CD8-positive, alpha-beta memory T cell (primary cell): ENCODE results near the gene AKAP13. TPM values are rescaled to one million over a fixed set of nuclear protein-coding genes. Genes with fewer than 3 reads are reported as not detected.

ENCODE experiments used
- CTCF ChIA-PET: fragments of 350-600 bp; sonication (Branson Sonifier 250); formaldehyde crosslinking; loops from one replicate; lab custom pipeline; 2021; ENCODE audit warnings: antibody characterized with exemption; lab: Charles Lee
- POLR2A ChIA-PET: fragments of 350-600 bp; sonication (Branson Sonifier 250); formaldehyde crosslinking; loops from one replicate; lab custom pipeline; 2021; ENCODE audit warnings: antibody characterized with exemption; lab: Charles Lee
- DNase-seq, 5 donors: peaks; one replicate each; pipeline versions ENCODE4 v3.0.0 to v3.0.0-alpha.2; 2020 to 2022; ENCODE audit warnings: mixed read lengths in 1 of 5
- H3K27ac ChIP-seq: one replicate; pipeline ENCODE4 v1.7.0; 2013; ENCODE audit warnings: low read depth, mild to moderate bottlenecking, low read length, moderate library complexity
- H3K27me3 ChIP-seq: 2 replicates; pipeline ENCODE4 v1.7.0; 2013; ENCODE audit warnings: low read length, mild to moderate bottlenecking; ENCODE audit not compliant: insufficient read depth, poor library complexity, severe bottlenecking
- H3K36me3 ChIP-seq: 2 replicates; pipeline ENCODE4 v1.7.0; 2013; ENCODE audit warnings: mild to moderate bottlenecking, low read length, moderate library complexity; ENCODE audit not compliant: insufficient read depth
- H3K4me1 ChIP-seq: 2 replicates; pipeline ENCODE4 v1.7.0; 2013; ENCODE audit warnings: mild to moderate bottlenecking, low read length, moderate library complexity; ENCODE audit not compliant: insufficient read depth
- H3K4me3 ChIP-seq: 2 replicates; pipeline ENCODE4 v1.7.0; 2013; ENCODE audit warnings: mild to moderate bottlenecking, low read length
- H3K9me3 ChIP-seq: 2 replicates; pipeline ENCODE4 v1.7.0; 2013; ENCODE audit warnings: mild to moderate bottlenecking, low read length
- H3K27ac Mint-ChIP-seq, 8 donors: one replicate each; pipeline ENCODE4 v1.8.0; 2020 to 2021; ENCODE audit warnings: mixed read lengths in 8 of 8, mild to moderate bottlenecking in 6 of 8, inconsistent platforms in 3 of 8, moderate library complexity in 3 of 8
- H3K27me3 Mint-ChIP-seq, 2 donors: one replicate each; pipeline ENCODE4 v1.8.0; 2020 to 2021; ENCODE audit warnings: mixed read lengths in 2 of 2, mild to moderate bottlenecking in 1 of 2, moderate library complexity in 1 of 2
- H3K36me3 Mint-ChIP-seq, 3 donors: one replicate each; pipeline ENCODE4 v1.8.0; 2020 to 2021; ENCODE audit warnings: mixed read lengths in 3 of 3, inconsistent platforms in 1 of 3, mild to moderate bottlenecking in 1 of 3
- H3K4me1 Mint-ChIP-seq, 3 donors: one replicate each; pipeline ENCODE4 v1.8.0; 2020 to 2021; ENCODE audit warnings: mixed read lengths in 3 of 3, inconsistent platforms in 1 of 3, mild to moderate bottlenecking in 1 of 3
- H3K4me3 Mint-ChIP-seq, 7 donors: one replicate each; pipeline ENCODE4 v1.8.0; 2020 to 2021; ENCODE audit warnings: mixed read lengths in 7 of 7, mild to moderate bottlenecking in 6 of 7, moderate library complexity in 4 of 7, inconsistent platforms in 2 of 7
- H3K9me3 Mint-ChIP-seq, 5 donors: one replicate each; pipeline ENCODE4 v1.8.0; 2020 to 2022; ENCODE audit warnings: mixed read lengths in 5 of 5, mild to moderate bottlenecking in 3 of 5, moderate library complexity in 2 of 5, inconsistent platforms in 1 of 5
- polyA plus RNA-seq: library from polyadenylated mRNA; unstranded; fragments of 300-500 nt; fragmentation: Illumina TruSeq; gene quantifications from one replicate; pipeline ENCODE4 v1.2.3, GENCODE V29; 2021
- total RNA-seq, 2 experiments: library from RNA; stranded (reverse); gene quantifications; one replicate each; pipeline ENCODE4 v1.2.3, GENCODE V29; 2021

Gene AKAP13
- total and polyA plus RNA-seq, 3 experiments from 2014 or later, result 109 to 234 (median 113) TPM

GRCh38 chr15:85676342-85677098, 296.1 kb downstream of the AKAP13 start:
- H3K4me1 Mint-ChIP-seq, result peaks cover 13 to 36% (median 14%) of the 10 kb centered on the region in 3 donors
- H3K4me3 Mint-ChIP-seq, result no peak overlapping the region
- no peaks in the 10 kb centered on the region for H3K9me3 Mint-ChIP-seq
- POLR2A ChIA-PET, result interaction anchor here (0.7 kb wide), 1 partner anchor 30 kb away, joined by 5 read pairs; no protein-coding TSS in a partner anchor
- no peak for DNase-seq
- Histone ChIP-seq H3K4me3 (no peak overlapping the region), H3K36me3 (peaks cover 6% of the 10 kb centered on the region), H3K27ac (no peak overlapping the region), H3K27me3 (no peaks in the 10 kb centered on the region), H3K9me3 (no peaks in the 10 kb centered on the region), H3K4me1 (no peaks in the 10 kb centered on the region)
- H3K27ac Mint-ChIP-seq, result peak overlapping the region in 5 of 8 donors; percentile 2 to 85 (median 59)
- H3K27me3 Mint-ChIP-seq, result no peaks in the 10 kb centered on the region
- H3K36me3 Mint-ChIP-seq, result peaks cover 0 to 83% (median 14%) of the 10 kb centered on the region in 3 donors
- CTCF ChIA-PET, result interaction anchor here (1.6 kb wide), 1 partner anchor 164 kb away, joined by 4 read pairs; no protein-coding TSS in a partner anchor

- H3K36me3 ChIP-seq, result peaks cover 6% of the 10 kb centered on the region
- Mint-ChIP-seq H3K27me3 (no peaks in the 10 kb centered on the region), H3K9me3 (no peaks in the 10 kb centered on the region), H3K27ac (no peak overlapping the region), H3K4me1 (peaks cover 12 to 24% (median 12%) of the 10 kb centered on the region in 3 donors), H3K36me3 (peaks cover 0 to 80% (median 7%) of the 10 kb centered on the region in 3 donors), H3K4me3 (no peak overlapping the region)
- no peak overlapping the region for H3K27ac ChIP-seq
- ChIA-PET POLR2A (no interaction called here), CTCF (no interaction called here)
- H3K9me3 ChIP-seq, result no peaks in the 10 kb centered on the region
- H3K4me3 ChIP-seq, result no peak overlapping the region
- no peaks in the 10 kb centered on the region for H3K4me1 ChIP-seq
- DNase-seq, result no peak
- no peaks in the 10 kb centered on the region for H3K27me3 ChIP-seq
These were observed 298.8 kb downstream of the AKAP13 start for GRCh38 chr15:85679231-85679630.

GRCh38 chr15:85681386-85681785, 301.0 kb downstream of the AKAP13 start:
- Histone ChIP-seq H3K27me3 (no peaks in the 10 kb centered on the region), H3K4me1 (no peaks in the 10 kb centered on the region), H3K27ac (no peak overlapping the region), H3K4me3 (no peak overlapping the region), H3K36me3 (peaks cover 6% of the 10 kb centered on the region), H3K9me3 (no peaks in the 10 kb centered on the region)
- no peak for DNase-seq
- Mint-ChIP-seq H3K27me3 (no peaks in the 10 kb centered on the region), H3K36me3 (peaks cover 0 to 83% (median 7%) of the 10 kb centered on the region in 3 donors), H3K4me3 (no peak overlapping the region), H3K4me1 (peaks cover 4 to 15% (median 12%) of the 10 kb centered on the region in 3 donors), H3K27ac (peak overlapping the region in 5 of 8 donors; percentile 17 to 54 (median 44)), H3K9me3 (no peaks in the 10 kb centered on the region)
- ChIA-PET CTCF (no interaction called here), POLR2A (no interaction called here)

- no peaks in the 10 kb centered on the region for H3K36me3 ChIP-seq
- no peaks in the 10 kb centered on the region for H3K9me3 Mint-ChIP-seq
- no peak overlapping the region for H3K27ac ChIP-seq
- peak overlapping the region in 3 of 8 donors; percentile 14 to 66 (median 33) for H3K27ac Mint-ChIP-seq
- H3K4me3 Mint-ChIP-seq, result peak overlapping the region in 1 of 7 donors; percentile 3
- peaks cover 29 to 32% (median 31%) of the 10 kb centered on the region in 3 donors for H3K4me1 Mint-ChIP-seq
- H3K9me3 ChIP-seq, result no peaks in the 10 kb centered on the region
- H3K27me3 Mint-ChIP-seq, result no peaks in the 10 kb centered on the region
- CTCF ChIA-PET, result no interaction called here
- no peak overlapping the region for H3K4me3 ChIP-seq
- H3K36me3 Mint-ChIP-seq, result peaks cover 0 to 71% (median 7%) of the 10 kb centered on the region in 3 donors
- POLR2A ChIA-PET, result no interaction called here
- no peaks in the 10 kb centered on the region for H3K27me3 ChIP-seq
- no peak for DNase-seq
- H3K4me1 ChIP-seq, result peaks cover 20% of the 10 kb centered on the region
These were observed 303.8 kb downstream of the AKAP13 start for GRCh38 chr15:85684174-85684710.

GRCh38 chr15:85685356-85685755, 305.0 kb downstream of the AKAP13 start:
- Mint-ChIP-seq H3K4me1 (peaks cover 34 to 39% (median 38%) of the 10 kb centered on the region in 3 donors), H3K4me3 (no peak overlapping the region), H3K27ac (peak overlapping the region in 6 of 8 donors; percentile 13 to 54 (median 32)), H3K9me3 (no peaks in the 10 kb centered on the region), H3K36me3 (peaks cover 0 to 66% (median 7%) of the 10 kb centered on the region in 3 donors), H3K27me3 (no peaks in the 10 kb centered on the region)
- ChIA-PET CTCF (no interaction called here), POLR2A (no interaction called here)
- no peak for DNase-seq
- Histone ChIP-seq H3K27ac (no peak overlapping the region), H3K4me1 (peaks cover 25% of the 10 kb centered on the region), H3K36me3 (no peaks in the 10 kb centered on the region), H3K4me3 (no peak overlapping the region), H3K9me3 (no peaks in the 10 kb centered on the region), H3K27me3 (no peaks in the 10 kb centered on the region)

GRCh38 chr15:85687329-85687728, 306.9 kb downstream of the AKAP13 start:
- Histone ChIP-seq H3K4me3 (no peak overlapping the region), H3K27me3 (no peaks in the 10 kb centered on the region), H3K27ac (no peak overlapping the region), H3K36me3 (no peaks in the 10 kb centered on the region), H3K4me1 (peaks cover 38% of the 10 kb centered on the region), H3K9me3 (no peaks in the 10 kb centered on the region)
- no peaks in the 10 kb centered on the region for H3K9me3 Mint-ChIP-seq
- H3K4me3 Mint-ChIP-seq, result no peak overlapping the region
- peak overlapping the region; percentile 70 to 91 (median 87) for H3K27ac Mint-ChIP-seq
- H3K27me3 Mint-ChIP-seq, result no peaks in the 10 kb centered on the region
- H3K4me1 Mint-ChIP-seq, result peaks cover 47 to 53% (median 51%) of the 10 kb centered on the region in 3 donors
- POLR2A ChIA-PET, result no interaction called here
- no peak for DNase-seq
- CTCF ChIA-PET, result no interaction called here
- peaks cover 0 to 68% (median 7%) of the 10 kb centered on the region in 3 donors for H3K36me3 Mint-ChIP-seq

GRCh38 chr15:85688711-85689110, 308.3 kb downstream of the AKAP13 start:
- H3K4me3 Mint-ChIP-seq, result peak overlapping the region; percentile 94 to 99 (median 96)
- peaks cover 1 to 70% (median 7%) of the 10 kb centered on the region in 3 donors for H3K36me3 Mint-ChIP-seq
- H3K27me3 Mint-ChIP-seq, result no peaks in the 10 kb centered on the region
- no peaks in the 10 kb centered on the region for H3K9me3 ChIP-seq
- no peaks in the 10 kb centered on the region for H3K9me3 Mint-ChIP-seq
- peaks cover 52% of the 10 kb centered on the region for H3K4me1 ChIP-seq
- peak in 1 of 5 donors; percentile 29 for DNase-seq
- peaks cover 3% of the 10 kb centered on the region for H3K36me3 ChIP-seq
- peaks cover 58 to 67% (median 63%) of the 10 kb centered on the region in 3 donors for H3K4me1 Mint-ChIP-seq
- H3K27ac Mint-ChIP-seq, result peak overlapping the region; percentile 90 to 100 (median 99)
- H3K27ac ChIP-seq, result peak overlapping the region; percentile 88
- POLR2A ChIA-PET, result interaction anchor here (1.5 to 5.6 kb wide), 4 partner anchors 15 to 63 kb away, joined by 6 to 62 read pairs (median 16); no protein-coding TSS in a partner anchor
- CTCF ChIA-PET, result interaction anchor here (1.0 to 1.7 kb wide), 3 partner anchors 11 to 31 kb away, joined by 3 to 5 read pairs (median 4); no protein-coding TSS in a partner anchor
- peak overlapping the region; percentile 81 for H3K4me3 ChIP-seq
- H3K27me3 ChIP-seq, result no peaks in the 10 kb centered on the region
